H9 (cell line): ENCODE measurements around the gene TRMT44. TPM values are rescaled to one million over a fixed set of nuclear protein-coding genes. Genes with fewer than 3 reads are reported as not detected.

Source experiments
- DNase-seq: peaks from one replicate; pipeline ENCODE4 v3.0.0-alpha.2; 2017
- H2AFZ ChIP-seq: one replicate; pipeline ENCODE4 v1.6.1; 2013; ENCODE audit warnings: mild to moderate bottlenecking, low read length, control low read depth, moderate library complexity
- H2AK5ac ChIP-seq: 2 replicates; pipeline ENCODE4 v1.6.1; 2013; ENCODE audit warnings: low read length, control low read depth, mixed read lengths; ENCODE audit not compliant: insufficient read length
- H2BK120ac ChIP-seq: one replicate; pipeline ENCODE4 v1.6.1; 2013; ENCODE audit warnings: low read depth, mild to moderate bottlenecking, low read length, control low read depth, inconsistent platforms; ENCODE audit not compliant: poor library complexity, severe bottlenecking
- H2BK12ac ChIP-seq: 2 replicates; pipeline ENCODE4 v1.6.1; 2013; ENCODE audit warnings: low read length, control low read depth, mixed read lengths, low read depth; ENCODE audit not compliant: insufficient read length
- H2BK15ac ChIP-seq: 2 replicates; pipeline ENCODE4 v1.6.1; 2013; ENCODE audit warnings: low read depth, low read length, control low read depth
- H2BK20ac ChIP-seq: one replicate; pipeline ENCODE4 v1.6.1; 2013; ENCODE audit warnings: low read depth, mild to moderate bottlenecking, low read length, control low read depth, inconsistent platforms; ENCODE audit not compliant: poor library complexity, severe bottlenecking
- H2BK5ac ChIP-seq: 2 replicates; pipeline ENCODE4 v1.6.1; 2013; ENCODE audit warnings: low read length, control low read depth, mixed read lengths; ENCODE audit not compliant: insufficient read length
- H3K14ac ChIP-seq: 2 replicates; pipeline ENCODE4 v1.6.1; 2013; ENCODE audit warnings: low read length, control low read depth; ENCODE audit not compliant: insufficient read depth
- H3K18ac ChIP-seq: 2 replicates; pipeline ENCODE4 v1.6.1; 2013; ENCODE audit warnings: low read depth, mild to moderate bottlenecking, mixed read lengths, low read length, control low read depth; ENCODE audit not compliant: insufficient read length
- H3K23ac ChIP-seq: 2 replicates; pipeline ENCODE4 v1.6.1; 2013; ENCODE audit warnings: low read length, control low read depth, mixed read lengths, low read depth; ENCODE audit not compliant: insufficient read length
- H3K23me2 ChIP-seq: 2 replicates; pipeline ENCODE4 v1.6.1; 2013; ENCODE audit warnings: low read depth, mild to moderate bottlenecking, mixed read lengths, low read length, control low read depth; ENCODE audit not compliant: insufficient read length, poor library complexity, severe bottlenecking
- H3K27ac ChIP-seq: 2 replicates; pipeline ENCODE4 v1.5.1; 2013; ENCODE audit warnings: low read length, control low read depth, mixed read lengths, low read depth; ENCODE audit not compliant: insufficient read length
- H3K27me3 ChIP-seq: 2 replicates; pipeline ENCODE4 v1.6.1; 2013; ENCODE audit warnings: low read length, control low read depth, inconsistent platforms; ENCODE audit not compliant: insufficient read depth
- H3K4ac ChIP-seq: 2 replicates; pipeline ENCODE4 v1.6.1; 2013; ENCODE audit warnings: low read depth, mild to moderate bottlenecking, control low read depth, inconsistent platforms, low read length, moderate library complexity
- H3K4me1 ChIP-seq: 2 replicates; pipeline ENCODE4 v1.6.1; 2013; ENCODE audit warnings: low read length, control low read depth, inconsistent platforms; ENCODE audit not compliant: insufficient read depth
- H3K4me2 ChIP-seq: 2 replicates; pipeline ENCODE4 v1.6.1; 2013; ENCODE audit warnings: low read length, control low read depth, mixed read lengths; ENCODE audit not compliant: insufficient read length, insufficient read depth
- H3K56ac ChIP-seq: 2 replicates; pipeline ENCODE4 v1.6.1; 2013; ENCODE audit warnings: low read depth, mild to moderate bottlenecking, mixed read lengths, low read length, control low read depth; ENCODE audit not compliant: insufficient read length
- H3K79me1 ChIP-seq: 2 replicates; pipeline ENCODE4 v1.6.1; 2013; ENCODE audit warnings: low read depth, mild to moderate bottlenecking, moderate library complexity, low read length, control low read depth, inconsistent platforms; ENCODE audit not compliant: insufficient read depth, poor library complexity, severe bottlenecking
- H3K79me2 ChIP-seq: 2 replicates; pipeline ENCODE4 v1.6.1; 2013; ENCODE audit warnings: low read length, control low read depth, inconsistent platforms; ENCODE audit not compliant: insufficient read depth
- H3K9ac ChIP-seq: 2 replicates; pipeline ENCODE4 v1.6.1; 2013; ENCODE audit warnings: low read length, control low read depth, mixed read lengths; ENCODE audit not compliant: insufficient read length; ENCODE audit errors: extremely low read depth
- H3K9me3 ChIP-seq: one replicate; pipeline ENCODE4 v1.6.1; 2013; ENCODE audit warnings: low read depth, low read length, inconsistent platforms; ENCODE audit not compliant: control insufficient read depth
- H3T11ph ChIP-seq: one replicate; pipeline ENCODE4 v1.6.1; 2013; ENCODE audit warnings: mild to moderate bottlenecking, low read length, control low read depth, inconsistent platforms
- H4K20me1 ChIP-seq: one replicate; pipeline ENCODE4 v1.6.1; 2013; ENCODE audit not compliant: control insufficient read depth, insufficient read length, insufficient read depth
- H4K5ac ChIP-seq: 2 replicates; pipeline ENCODE4 v1.6.1; 2013; ENCODE audit warnings: low read depth, mild to moderate bottlenecking, mixed read lengths, low read length, control low read depth; ENCODE audit not compliant: insufficient read length
- H4K8ac ChIP-seq: replicated peaks from 2 replicates; pipeline ENCODE4 v1.6.1; 2013; ENCODE audit warnings: low read length, control low read depth, mixed read lengths, low read depth; ENCODE audit not compliant: insufficient read length
- H4K91ac ChIP-seq: 2 replicates; pipeline ENCODE4 v1.6.1; 2013; ENCODE audit warnings: low read depth, mild to moderate bottlenecking, moderate library complexity, mixed read lengths, low read length, control low read depth; ENCODE audit not compliant: insufficient read length
- H3K27ac Mint-ChIP-seq, 3 experiments: 2 replicates in 2 of 3; 3 replicates in 1 of 3; pipeline ENCODE4 v1.8.0; 2020 to 2021; ENCODE audit warnings: mixed read lengths in 3 of 3, mild to moderate bottlenecking in 1 of 3, moderate library complexity in 1 of 3
- H3K27me3 Mint-ChIP-seq: 2 replicates; pipeline ENCODE4 v1.8.0; 2021; ENCODE audit warnings: low read depth, mild to moderate bottlenecking, moderate library complexity, mixed read lengths
- H3K36me3 Mint-ChIP-seq, 3 experiments: 2 replicates in 2 of 3; 3 replicates in 1 of 3; pipeline ENCODE4 v1.8.0; 2020 to 2021; ENCODE audit warnings: low read depth in 3 of 3, mixed read lengths in 3 of 3; ENCODE audit not compliant: insufficient read depth in 1 of 3
- H3K4me1 Mint-ChIP-seq, 2 experiments: 2 replicates each; pipeline ENCODE4 v1.8.0; 2020; ENCODE audit warnings: mixed read lengths in 2 of 2
- H3K4me3 Mint-ChIP-seq, 2 experiments: 2 replicates in 1 of 2; 3 replicates in 1 of 2; pipeline ENCODE4 v1.8.0; 2020 to 2021; ENCODE audit warnings: mild to moderate bottlenecking in 2 of 2, mixed read lengths in 2 of 2, moderate library complexity in 1 of 2
- H3K9me3 Mint-ChIP-seq, 2 experiments: 2 replicates in 1 of 2; 3 replicates in 1 of 2; pipeline ENCODE4 v1.8.0; 2020; ENCODE audit warnings: mild to moderate bottlenecking in 2 of 2, mixed read lengths in 2 of 2, moderate library complexity in 1 of 2
- CTCF ChIP-seq: fragments of 200-600 bp; sonication (generic); conservative IDR thresholded peaks from 3 replicates; pipeline ENCODE4 v1.8.0; 2021; ENCODE audit warnings: antibody characterized with exemption, mild to moderate bottlenecking
- WGBS: extraction: QIAGEN DNeasy Blood & Tissue Kit; methylation state at CpG from one replicate; pipeline ENCODE4 v1.1.7; 2013; ENCODE audit warnings: missing lambda C conversion rate, low lambda C conversion rate, mixed read lengths; ENCODE audit not compliant: insufficient read length; ENCODE audit errors: extremely low coverage; 5-methylcytosine and 5-hydroxymethylcytosine counted together
- total RNA-seq: library from RNA; stranded (reverse); gene quantifications from 2 replicates; pipeline ENCODE4 v1.2.1, GENCODE V29; 2021

Gene TRMT44
- total RNA-seq, 1 experiment from 2014 or later: 22.8 TPM

- H3K9me3 Mint-ChIP-seq: peaks cover 10 to 14% of the 10 kb centered on the region in 2 experiments
- Histone ChIP-seq H3K14ac (no peak overlapping the region), H3K9ac (no peak overlapping the region), H3T11ph (no peak overlapping the region), H3K23ac (no peak overlapping the region), H2BK120ac (no peak overlapping the region), H2BK20ac (no peak overlapping the region), H4K20me1 (no peaks in the 10 kb centered on the region), H3K23me2 (no peaks in the 10 kb centered on the region), H4K5ac (no peak overlapping the region), H3K9me3 (no peaks in the 10 kb centered on the region), H3K79me1 (no peaks in the 10 kb centered on the region), H3K56ac (no peak overlapping the region), H4K91ac (no peak overlapping the region), H2BK5ac (no peak overlapping the region), H3K4me2 (no peak overlapping the region), H2BK15ac (no peak overlapping the region), H2AK5ac (no peak overlapping the region), H2BK12ac (no peak overlapping the region), H3K4me1 (no peaks in the 10 kb centered on the region; the same call in 1 of the 2 replicates), H3K4ac (no peak overlapping the region), H3K27me3 (no peaks in the 10 kb centered on the region), H4K8ac (no peak overlapping the region), H3K79me2 (no peaks in the 10 kb centered on the region), H2AFZ (no peak overlapping the region), H3K27ac (no peak overlapping the region), H3K18ac (no peak overlapping the region)
- H3K36me3 Mint-ChIP-seq: peaks cover 7 to 14% (median 11%) of the 10 kb centered on the region in 3 experiments; a peak in 6 of 7 replicates
- H3K27ac Mint-ChIP-seq: peak overlapping the region in 1 of 3 experiments; percentile 48; a peak in 1 of 7 replicates
- H3K27me3 Mint-ChIP-seq: peaks cover 2% of the 10 kb centered on the region; the same call in 1 of the 2 replicates
- H3K4me1 Mint-ChIP-seq: peaks cover 33 to 36% of the 10 kb centered on the region in 2 experiments
- H3K4me3 Mint-ChIP-seq: no peak overlapping the region
- TF ChIP-seq CTCF: no peak
- DNase-seq: no peak
- no CpG with 5 or more reads among the region's 13 CpGs for WGBS
These were observed 67.7 kb downstream of the TRMT44 start for GRCh38 chr4:8508266-8508665.
